Erythroblast (primary cell): ENCODE results near the gene ABCC6.

ENCODE experiments used
- GATA1 ChIP-seq: IDR thresholded peaks from 2 replicates; pipeline ENCODE4 v1.6.1; 2011; ENCODE audit warnings: low read depth, mild to moderate bottlenecking, control low read depth, low read length, moderate library complexity
- POLR2A ChIP-seq: IDR thresholded peaks from 2 replicates; pipeline ENCODE4 v1.6.1; 2011; ENCODE audit warnings: mild to moderate bottlenecking, low read length

DNA sequence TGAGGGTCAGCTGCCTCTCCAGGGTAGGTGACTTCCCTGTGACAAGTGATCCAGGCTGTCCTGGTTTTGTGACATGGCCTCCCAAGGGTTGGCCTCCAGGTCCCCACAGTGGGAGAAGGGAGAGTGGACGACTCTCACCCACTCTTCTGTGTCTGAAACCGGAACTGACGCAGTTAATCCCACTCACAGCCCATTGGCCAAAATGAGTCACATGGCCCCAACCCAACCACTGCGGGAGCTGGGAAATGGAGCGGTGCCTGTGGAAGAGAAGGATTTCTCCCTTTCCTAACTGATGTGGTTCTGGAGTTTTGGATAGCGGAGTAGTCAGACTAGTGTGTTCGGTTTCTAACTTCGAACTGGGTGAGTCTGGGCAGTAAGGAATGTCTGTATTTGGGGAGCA is 79.4 kb downstream of the ABCC6 start:
- TF ChIP-seq POLR2A = no peak
- no peak for TF ChIP-seq GATA1
